SHP77 treated with DMSO at 0.1 percent for 48 hours (cell line): ENCODE results near the gene RSPO4.
"Not testable (repeated sequence)": the region's sequence is repeated elsewhere in the genome, so short reads cannot be mapped to it uniquely, and the experiment has no call there.

ENCODE experiments used
- DNase-seq: peaks from one replicate; lab custom pipeline; 2025; lab: John Stamatoyannopoulos, UW

The RSPO4 gene

DNA sequence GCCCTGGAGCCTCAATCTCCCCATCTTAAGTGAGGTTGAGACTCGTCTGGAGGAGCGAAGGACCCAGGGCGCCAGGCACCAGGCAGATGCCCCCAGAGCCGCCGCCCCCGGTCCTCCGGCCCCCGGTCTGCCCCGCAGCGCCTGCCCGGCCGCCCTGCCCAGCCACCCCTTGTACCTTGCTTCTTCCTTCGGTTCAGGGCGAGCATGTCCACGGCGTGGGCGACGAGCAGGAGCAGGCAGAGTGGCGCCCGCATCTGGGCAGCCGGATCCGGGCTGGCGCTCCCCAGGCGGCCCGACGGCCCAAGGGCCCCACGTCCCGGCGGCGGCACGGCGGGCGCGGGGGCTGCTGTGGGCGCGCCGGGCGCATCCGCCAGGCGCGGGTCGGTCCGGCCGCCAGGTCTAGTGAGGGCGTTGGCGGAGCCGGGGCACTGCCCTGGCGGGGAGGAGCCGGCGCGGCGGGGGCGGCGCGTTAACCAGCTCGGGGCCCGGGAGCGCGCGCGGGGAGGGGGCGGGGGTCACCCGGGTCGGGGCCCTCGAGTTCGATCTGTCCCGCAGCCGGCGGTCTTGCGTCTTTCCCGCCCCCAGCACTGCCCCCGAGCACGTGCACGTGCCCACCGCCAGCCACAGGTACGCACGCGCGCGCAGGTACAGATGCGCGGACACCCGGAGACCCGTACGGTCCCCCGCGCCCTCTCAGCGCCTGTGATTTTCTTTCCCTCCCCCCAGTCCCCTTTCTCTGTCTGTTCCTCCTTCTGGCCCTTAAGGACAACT lies at the start of gene RSPO4:
Gene RSPO4, minus strand, starts transcription at position 401 of the 771 bp plus-strand sequence. Its CDS starts 147 bp downstream, at position 254.
- DNase-seq = no peak

DNA sequence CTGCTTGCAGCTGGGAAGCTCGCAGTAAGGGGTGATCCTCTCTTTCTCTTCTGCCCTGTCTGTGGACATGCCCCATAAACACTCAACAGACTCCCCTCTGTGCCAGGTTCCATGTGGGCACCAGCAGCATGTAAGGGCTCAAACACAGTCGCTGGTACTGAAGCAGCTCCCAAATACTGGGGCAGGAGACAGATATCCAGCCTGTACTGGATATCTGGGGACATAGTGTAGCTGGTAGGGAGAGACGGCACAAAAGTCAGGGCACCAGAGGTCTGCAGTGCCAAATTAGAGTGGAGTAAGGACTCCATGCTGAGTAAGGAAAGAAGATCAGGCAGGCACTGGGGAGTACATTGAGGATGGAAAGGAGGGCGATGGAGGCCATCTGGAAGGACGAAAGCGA lies 48.3 kb upstream of the RSPO4 start:
- no peak for DNase-seq

DNA sequence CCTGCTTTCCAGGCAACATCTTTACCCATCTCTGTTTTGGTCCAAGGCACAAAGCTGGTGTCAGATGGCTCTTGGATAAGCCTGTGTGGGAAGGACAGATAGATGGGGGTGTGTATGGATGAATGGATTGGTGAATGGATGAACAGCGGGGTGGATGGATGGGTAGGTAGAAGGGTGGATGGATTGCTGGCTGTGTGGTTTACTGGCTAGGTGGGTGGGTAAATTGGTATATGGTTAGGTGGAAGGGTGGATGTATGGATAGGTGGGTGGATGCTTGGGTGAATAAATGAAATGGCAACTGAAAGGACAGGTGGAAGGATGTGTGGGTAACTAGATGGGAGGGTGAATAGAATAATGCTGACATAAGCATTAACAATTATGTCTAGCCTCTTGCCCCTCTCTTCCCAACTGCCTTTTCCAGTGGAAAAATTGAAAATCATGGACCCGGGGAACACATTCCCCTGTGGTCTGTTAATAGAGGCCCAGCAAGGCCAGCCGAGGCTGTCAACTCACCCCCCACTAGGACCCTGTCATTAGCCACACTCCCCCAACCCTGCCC lies 43.8 kb upstream of the RSPO4 start:
- no peak for DNase-seq

DNA sequence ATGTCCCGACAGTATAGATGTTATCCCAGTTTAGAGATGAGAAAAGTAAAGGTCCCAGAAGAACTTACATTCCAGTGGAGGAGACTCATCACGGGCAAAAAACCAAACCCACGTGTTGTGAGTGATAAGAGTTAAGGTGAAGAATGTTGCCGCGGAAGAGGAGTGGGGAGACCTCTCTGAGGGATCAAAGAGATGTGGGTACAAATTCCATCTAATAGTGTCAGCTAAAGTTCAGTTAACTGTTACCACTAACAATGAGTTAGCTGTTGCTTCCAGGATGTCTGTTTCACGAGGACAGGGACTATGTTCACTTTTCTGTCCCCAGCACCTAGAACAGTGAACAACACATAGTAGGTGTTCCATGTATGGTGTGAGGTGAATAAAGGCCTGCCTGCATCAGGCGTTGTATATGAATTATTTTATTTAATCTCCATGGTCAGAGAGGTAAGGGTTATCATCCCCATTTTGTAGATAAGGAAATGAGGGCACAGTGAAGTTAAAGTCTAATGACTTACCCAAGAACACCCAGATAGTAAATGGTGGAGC lies 39.8 kb upstream of the RSPO4 start:
- DNase-seq = no peak

DNA sequence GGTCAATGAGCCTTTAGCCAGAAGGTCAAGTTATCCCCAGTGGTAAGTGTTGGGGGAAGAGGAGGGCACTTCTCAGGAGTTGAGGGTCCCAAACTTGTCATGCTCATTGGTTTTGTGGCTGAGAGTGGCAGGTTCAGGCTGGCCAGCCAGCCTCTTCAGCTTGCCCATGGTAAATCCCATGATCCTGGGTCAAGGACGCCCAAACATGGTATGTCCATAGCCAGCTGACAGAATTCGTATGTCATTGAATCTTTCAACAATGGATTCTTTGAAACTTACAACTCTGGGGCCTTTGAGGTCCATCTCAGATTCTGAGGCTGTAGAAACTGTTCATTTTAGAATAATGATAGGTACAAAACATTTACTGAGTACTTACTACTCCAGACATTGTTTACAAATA lies 36.1 kb upstream of the RSPO4 start:
- no peak for DNase-seq

DNA sequence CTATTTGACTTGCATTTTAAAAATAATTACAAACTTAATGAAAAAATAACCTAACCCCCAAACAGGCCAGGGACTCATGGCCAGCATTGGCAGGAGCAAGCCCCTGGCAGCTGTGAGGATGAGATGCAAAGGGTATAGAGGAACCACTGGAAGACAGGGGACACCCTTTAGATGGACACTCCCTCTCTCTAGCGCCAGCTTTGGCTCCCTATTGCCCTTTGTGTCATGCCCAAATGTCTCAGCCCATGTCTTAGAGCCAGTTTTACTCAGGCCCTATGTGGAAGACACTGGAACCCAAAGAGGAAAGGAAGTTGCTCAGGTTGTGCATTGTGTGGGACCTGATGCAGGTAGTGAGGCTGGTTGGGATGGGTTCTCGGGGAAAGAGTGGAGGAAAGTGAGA lies 34.9 kb upstream of the RSPO4 start:
- no peak for DNase-seq

DNA sequence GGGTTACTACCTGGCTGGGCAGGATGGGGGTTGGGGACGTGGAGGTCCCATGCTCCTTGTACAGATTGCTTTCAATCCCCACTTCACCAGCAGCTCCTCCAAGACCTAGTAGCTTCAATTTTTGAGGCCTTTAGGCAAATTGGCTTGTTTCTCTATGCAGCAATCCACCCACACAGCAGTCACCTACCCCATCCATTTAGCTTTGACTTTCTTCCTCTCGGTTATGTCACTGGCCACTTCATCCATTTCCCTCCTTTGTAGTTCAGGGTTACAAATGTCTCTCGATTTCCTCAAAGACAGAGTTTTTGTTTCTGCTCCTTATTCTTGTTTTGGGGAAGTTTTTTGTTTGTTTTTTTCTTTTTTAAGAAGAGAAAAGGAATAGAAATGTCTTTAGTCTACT lies 33.4 kb upstream of the RSPO4 start:
- no peak for DNase-seq

DNA sequence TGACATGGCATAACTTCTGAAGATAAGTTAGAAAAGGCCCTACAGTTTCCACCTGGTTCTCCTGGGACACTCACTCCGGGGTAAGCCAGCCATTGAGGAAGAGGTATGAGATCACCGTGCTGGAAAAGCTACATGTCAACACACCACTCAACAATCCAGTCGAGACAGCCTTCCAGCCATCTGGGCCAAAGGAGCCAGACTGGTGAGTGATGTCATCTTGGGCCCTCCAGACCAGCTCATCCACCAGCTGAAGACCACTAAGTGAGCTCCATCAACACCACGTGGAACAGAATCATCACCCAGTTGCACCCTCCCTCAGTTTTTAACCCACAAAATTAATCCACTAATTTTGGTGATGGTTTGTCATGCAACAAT lies 32.3 kb upstream of the RSPO4 start:
- no peak for DNase-seq

DNA sequence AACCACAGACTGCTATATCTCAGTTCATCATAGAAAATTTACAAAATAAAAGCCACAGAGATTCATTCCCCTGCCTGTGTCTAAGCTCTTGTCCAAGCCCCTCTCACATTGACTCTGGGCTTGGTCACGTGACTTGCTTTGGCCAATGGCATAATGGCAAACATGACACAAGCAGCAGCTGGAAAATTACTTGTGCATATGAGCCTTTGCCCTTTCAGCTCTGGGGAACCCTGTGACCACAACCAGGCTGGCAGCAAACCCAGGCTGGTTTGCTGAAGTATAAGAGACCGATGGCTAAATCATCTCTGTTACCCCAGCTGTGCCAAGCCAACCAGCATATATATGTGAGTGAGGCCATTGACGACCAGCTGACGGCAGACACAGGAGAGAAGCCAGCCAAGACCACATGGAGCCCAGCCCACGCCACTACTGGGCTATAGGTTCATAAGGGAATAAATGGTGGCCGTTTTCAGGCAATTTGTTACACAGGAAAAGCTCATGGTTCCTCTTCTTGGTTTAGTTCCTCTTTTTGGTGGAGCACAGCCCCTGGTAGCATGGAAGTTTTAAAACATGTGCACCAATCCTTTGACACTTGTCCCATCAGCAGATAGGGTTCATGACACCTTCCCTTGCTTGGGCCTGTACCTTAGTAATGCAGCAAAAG lies 31.8 kb upstream of the RSPO4 start:
- no peak for DNase-seq

DNA sequence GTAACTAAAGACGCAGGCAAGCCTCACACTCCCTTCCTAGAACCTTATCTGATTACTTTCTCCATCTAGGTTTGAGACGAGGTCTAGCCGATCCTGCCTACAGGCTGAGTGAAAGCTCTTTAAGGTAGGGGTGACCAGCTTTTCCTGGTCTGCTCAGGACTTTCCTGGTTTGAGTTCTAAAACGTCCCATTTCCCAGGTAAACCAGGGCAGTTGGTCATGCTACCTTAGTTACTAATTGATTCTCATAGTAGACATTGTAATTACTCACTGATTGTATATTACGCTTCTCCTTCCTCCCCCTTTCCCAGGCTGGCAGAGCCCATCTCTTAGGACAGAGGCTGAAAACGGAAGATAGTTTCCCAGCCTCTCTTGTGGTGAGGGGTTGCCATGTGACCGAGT lies 27.9 kb upstream of the RSPO4 start:
- no peak for DNase-seq

DNA sequence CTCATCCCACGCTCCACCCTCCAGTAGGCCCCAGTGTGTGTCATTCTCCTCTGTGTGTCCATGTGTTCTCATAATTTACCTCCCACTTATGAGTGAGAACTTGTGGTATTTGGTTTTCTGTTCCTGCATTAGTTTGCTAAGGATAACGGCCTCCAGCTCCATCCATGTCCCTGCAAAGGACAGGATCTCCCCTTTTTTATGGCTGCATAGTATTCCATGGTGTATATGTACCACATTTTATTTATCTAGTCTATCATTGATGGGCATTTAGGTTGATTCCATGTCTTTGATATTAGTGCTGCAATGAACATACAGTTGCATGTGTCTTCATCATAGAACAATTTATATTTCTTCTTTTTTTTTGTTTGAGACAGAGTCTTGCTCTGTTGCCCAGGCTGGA lies 24.1 kb upstream of the RSPO4 start:
- not testable (repeated sequence) for DNase-seq

DNA sequence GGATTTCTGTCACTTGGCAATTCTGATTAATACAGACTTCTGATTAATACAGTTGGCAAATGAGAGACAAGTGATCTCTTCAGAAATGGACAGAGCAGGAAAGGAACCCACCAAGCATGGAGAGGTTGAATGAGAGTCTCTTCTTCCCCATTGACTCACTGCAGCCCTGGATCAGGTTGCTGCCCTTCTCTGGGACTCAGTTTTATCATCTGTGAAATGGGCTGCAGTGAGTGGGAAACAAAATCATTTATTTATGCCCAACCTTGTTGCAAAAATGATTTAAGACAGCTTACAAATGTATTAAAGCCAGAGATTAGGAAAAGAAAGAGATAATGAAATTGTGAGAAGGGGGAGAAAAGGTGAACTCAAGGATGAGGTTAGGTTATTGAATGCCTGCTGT lies 20.8 kb upstream of the RSPO4 start:
- DNase-seq = no peak

DNA sequence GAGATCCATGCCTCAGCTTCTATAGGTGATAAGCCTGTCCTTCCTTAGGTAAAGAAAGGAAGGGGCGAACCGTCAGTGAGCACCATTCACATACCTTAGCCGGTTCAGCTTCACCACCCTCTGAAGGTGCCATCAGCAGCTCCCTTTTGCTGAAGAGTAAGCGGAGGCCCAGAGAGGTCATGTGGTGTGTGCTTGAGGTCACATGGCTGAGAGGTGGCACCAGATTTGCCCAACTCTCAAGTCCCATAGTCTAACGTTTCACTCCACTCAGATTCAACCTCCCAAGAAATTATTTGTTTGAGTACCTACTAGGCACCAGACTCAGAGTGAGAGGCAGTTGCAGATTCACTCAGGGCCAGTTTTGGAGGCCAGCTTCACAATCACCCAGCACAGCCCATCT lies 18.5 kb upstream of the RSPO4 start:
- DNase-seq = no peak

DNA sequence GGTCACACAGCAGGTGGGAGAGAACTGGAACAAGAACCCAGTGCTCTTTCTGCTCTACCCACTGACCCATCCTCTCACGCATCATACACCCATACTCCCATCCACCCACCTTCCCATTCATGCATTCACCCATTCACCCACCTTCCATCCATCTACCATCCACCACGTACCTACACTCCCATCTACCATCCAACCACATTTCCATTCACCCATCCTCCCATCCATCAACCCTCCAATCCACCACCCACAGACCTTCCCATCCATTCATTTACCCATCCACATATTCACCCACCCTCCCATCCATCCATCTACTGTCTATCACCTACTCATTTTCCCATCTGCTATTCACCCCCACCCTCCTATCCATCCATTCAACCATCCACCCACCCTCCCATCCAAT lies 17.2 kb upstream of the RSPO4 start:
- no peak for DNase-seq

DNA sequence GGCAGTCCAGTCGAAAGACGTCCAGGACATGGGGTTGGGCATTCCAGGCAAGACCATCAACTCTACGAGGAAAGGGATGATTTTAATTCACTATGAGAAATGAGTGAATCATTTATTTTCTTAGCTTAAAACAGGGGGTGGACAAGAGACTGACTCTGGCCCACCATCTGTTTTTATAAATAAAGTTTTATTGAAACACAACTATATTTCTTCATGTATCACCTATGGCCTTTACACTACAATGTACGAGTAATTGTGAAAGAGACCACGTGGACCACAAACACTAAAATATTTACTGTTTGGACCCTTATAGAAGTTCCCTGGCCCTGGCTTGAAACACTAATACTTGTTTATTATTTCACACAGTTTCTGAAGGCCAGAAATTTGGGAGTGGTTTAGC lies 15.6 kb upstream of the RSPO4 start:
- no peak for DNase-seq

DNA sequence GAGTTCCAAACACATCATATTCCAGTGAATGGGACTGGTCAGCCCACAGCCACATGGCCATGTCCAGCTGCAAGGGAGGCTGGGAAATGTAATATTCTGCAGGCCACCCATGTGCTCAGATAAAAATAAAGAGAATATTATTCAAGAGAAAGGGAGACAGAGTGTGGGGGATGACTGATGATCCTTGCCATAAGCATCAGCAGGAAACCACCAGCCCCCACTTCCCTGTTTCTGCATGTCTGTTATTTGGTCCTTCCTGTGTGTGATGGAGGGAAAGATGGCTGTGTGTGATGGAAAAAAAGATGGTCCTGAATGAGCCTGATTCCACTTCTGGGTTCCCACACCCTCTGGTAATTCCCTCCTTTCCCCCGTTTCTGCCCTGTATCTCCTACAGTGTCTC lies 13.1 kb upstream of the RSPO4 start:
- no peak for DNase-seq

DNA sequence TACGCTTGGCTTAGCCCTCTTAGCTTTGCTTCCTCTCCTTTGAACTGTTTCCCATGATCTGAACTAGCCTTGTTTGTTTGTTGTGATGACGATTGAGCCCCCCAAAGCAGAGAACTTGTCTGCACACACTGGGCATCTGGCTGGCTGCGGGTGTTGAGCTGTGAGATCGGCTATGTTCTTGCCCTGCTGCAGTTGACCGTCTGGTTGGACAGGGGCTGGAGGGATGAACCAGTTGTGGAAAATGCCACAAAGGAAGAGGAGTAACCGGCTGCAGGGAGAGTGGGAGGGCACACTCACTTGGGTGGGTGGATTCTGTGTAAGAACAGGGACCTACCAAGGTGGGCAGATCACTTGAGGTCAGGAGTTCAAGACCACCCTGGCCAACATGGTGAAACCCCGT lies 12.4 kb upstream of the RSPO4 start:
- DNase-seq = no peak

DNA sequence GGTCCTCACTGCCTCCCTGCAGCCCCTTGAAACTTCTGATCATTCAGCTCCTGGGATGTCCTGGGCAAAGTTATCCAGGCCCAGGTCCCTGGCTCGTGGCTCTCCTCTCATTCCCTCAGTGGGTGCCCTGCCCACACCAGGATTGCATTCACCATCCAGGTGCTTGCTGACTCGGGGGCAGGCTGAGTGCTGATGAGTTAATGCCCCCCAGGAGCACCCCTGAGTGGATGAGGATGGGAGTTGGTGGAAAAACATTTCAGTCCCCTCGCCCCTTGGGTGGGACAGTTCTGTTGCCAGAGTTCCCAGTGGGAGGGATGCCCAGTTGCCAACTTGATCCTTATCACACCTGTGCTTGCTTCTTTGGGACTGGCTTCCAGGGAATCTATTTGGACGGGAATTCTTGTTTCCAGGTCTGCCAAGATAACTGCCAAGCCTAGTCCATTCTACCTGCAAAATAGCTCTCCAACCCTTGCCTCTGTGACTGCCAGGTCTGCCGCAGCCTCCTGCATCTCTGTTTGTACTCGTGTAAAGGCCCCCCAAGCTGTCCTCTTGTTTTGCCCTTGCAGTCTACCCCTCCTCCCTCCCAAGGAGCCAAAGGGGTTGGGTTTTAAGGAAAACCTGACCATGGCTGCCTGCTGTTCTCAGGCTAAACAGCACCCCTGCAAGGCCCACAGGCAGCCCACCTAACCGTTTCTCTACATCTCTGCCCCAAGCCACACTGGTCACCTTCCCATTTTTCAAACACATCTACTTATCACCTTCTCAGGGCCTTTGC lies 11.6 kb upstream of the RSPO4 start:
- no peak for DNase-seq

DNA sequence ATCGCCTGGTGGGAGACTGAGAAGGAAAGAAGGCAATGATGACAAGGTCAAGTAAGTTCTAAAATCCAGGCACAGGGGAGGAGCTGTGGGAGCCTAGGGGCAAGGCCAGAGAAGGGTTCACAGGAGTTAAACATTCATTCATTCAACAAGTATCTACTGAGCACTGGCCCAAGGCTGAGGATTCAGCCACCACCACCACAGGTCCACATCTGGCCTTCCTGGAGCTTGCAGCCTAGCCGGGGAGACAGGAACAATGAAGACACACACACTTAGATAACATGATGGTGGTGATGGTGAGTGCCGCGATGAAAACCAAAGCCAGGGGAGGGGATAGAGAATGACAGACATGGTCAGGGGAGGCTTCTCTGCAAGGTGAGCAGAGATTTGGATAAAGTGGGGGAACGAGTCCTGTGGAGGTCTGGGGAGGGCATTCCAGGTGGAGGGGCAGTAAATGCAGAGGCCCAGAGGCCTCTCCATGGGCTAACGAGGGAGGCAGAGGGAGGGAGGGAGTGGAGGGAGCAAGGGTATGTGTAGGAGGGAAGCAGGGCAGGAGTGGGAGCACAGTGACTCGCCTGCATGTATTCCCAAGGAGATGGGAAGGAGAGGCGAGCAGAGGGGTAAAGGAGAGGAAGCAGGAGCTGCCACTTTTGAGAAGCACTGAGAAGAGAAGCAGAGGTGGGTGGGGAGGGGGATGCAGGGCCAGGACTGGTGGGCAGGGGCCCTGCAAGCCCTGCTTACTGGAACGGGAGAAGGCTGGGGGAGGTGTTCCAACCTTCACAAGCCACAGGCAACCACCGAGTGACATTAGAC lies 10.5 kb upstream of the RSPO4 start:
- no peak for DNase-seq

DNA sequence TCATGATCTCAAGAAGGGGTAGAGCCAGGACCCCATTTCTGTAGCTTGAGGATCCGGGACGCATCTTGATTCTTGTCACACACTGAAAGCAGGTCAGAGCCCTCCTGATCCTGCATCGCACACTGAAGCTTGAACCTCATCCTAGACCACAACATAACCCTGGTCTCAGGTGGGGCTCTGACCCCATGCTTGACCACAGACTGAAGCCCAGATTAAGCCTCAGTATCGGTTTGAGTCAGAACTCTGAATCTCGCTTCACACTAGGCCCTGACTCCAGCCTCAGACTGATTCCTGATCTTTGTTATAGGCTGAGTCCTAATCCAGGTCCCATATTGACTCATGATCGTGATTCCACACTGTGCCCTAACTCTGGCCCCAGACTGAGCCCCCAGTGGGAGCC lies 8.5 kb upstream of the RSPO4 start:
- no peak for DNase-seq

DNA sequence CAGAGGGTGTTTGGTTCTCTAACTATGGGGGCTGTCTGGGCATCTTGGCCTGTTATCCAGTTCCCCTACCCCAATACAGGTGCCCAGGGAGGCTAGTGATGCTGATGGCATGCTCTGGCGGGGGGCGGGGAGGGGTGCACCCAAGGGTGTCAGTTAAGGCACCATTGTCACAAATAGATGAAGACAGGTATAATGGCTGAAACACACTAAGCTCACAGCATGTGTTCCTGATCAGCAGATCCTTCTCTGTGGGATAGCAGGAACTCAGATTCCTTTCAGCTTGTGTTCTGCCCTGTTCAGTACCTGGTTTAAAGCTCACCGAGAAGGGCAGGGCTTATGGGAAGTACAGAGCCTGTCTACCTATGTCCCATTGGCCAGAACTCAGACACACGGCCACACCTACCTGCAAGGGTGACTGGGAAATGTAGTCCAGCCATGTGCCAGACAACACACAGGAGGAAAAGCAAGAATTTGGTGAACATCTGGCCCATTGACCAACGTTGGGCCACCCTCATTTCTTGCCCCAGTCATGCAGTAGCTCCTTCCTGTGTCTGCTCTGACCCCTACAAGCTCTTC lies 3.4 kb upstream of the RSPO4 start:
- DNase-seq = peak; percentile 11
